Left kidney (tissue), 2 donors: ENCODE data around the gene CYB561D2. TPM values are rescaled to one million over a fixed set of nuclear protein-coding genes. Genes with fewer than 3 reads are reported as not detected.

Experiments
- DNase-seq: peaks from one replicate; pipeline ENCODE4 v3.0.0-alpha.2; 2013
- polyA plus RNA-seq: library from polyadenylated mRNA; unstranded; fragments of 120-200 nt; gene quantifications from one replicate; pipeline ENCODE4 v1.2.1, GENCODE V29; 2013; ENCODE audit not compliant: insufficient read length

Gene CYB561D2
- polyA plus RNA-seq, 1 donor, result 14.1 TPM

- no peak for DNase-seq
Observed at GRCh38 chr3:50359760-50360110, 9.1 kb downstream of the CYB561D2 start.

- DNase-seq, result no peak
Observed at GRCh38 chr3:50364573-50365079, 14.0 kb downstream of the CYB561D2 start.

GRCh38 chr3:50365080-50365841, 14.6 kb downstream of the CYB561D2 start:
- DNase-seq, result no peak

- no peak for DNase-seq
Observed at GRCh38 chr3:50365842-50366220, 15.2 kb downstream of the CYB561D2 start.

GRCh38 chr3:50369012-50369670, 18.5 kb downstream of the CYB561D2 start:
- no peak for DNase-seq

DNA sequence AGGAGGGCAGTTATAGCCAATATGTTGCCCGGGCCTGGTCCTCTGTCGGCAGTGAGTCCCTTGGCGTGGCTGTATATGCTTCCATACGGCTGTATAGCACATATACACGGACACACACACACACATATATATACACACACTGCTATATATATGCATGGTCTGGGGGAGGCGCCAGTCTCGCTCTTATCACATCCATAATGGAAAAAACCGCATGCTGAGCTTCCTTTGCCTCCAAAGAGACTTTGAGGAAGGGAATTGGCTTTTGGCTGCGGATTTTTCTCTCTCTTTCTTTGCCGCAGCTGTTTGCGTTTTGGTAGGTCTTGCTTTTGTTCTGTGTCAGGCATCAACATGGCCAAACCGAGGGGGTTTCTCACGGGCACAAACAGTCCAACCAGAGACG, 19.9 kb downstream of the CYB561D2 start:
- no peak for DNase-seq

DNA sequence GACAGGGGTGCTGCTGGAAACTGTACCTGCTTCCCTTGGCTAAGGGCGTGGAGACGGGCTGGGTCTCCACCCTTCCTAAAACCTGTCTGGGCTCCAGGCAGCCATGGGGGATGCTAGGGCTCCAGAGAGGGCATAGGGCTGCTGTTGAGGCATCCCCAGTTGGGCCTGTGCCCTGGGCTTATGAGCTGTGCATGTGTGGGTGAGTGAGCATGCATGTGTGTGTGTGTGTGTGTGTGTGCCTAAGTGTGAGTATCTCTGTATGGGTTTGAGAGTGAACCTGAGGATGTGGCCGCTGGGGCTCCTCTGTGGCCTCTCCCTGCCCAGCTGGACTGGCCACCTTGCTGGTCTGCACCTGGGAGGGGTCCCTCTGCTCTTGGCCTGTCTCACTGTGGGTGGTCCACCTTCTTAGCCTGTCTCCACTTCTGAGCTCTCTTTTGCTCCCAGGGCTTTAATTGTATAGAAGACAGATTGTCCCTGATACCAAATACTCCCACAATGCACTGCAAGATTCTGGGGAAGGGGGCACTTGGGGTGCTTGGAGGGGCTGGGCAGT, 20.5 kb downstream of the CYB561D2 start:
- no peak for DNase-seq

- DNase-seq, result no peak
Observed at GRCh38 chr3:50372349-50372748, 21.7 kb downstream of the CYB561D2 start.

GRCh38 chr3:50373146-50374051, 22.7 kb downstream of the CYB561D2 start:
- no peak for DNase-seq

DNA sequence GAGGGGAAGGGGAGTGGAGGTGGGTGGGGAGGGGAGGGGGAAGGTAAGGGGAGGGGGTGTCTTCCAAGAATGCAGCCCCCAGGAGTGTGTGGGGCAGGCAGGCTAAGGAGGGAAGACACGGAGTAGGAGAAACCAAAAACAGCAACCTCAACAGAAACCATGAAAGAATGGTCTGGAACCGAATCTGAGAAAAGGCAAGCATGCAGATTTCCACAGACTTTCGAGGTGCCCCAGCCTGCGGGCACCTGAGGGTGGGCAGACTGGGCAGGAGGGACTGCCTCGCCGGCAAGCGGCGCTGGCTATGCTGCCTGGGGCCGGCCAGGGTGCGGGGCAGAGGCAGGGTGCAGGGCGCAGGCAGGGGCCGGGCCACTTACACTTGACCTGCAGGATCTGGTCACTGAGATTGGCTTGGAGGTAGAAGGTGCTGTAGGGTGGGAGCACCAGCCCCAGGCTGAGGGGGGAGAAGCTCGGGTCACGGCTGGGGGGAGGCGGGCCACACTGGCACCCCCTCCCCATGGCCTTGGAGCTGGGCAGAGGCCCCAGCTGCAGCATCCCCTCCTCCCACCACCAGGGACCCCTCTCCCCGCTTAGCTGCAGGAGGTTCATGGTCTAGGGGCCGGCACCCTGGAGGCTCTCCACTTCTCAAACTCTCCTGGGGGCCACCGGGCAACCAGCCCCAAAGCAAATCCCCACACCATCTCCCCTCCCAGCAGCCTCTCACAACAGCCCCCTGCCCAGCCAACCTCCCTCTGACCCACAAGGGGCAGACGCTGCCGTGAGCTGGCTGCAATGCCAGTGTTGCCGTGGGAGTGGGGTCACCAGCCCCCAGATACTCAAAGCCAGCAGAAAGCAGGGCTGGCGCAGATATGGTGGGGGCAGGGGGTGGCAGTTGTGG, 23.9 kb downstream of the CYB561D2 start:
- no peak for DNase-seq

DNA sequence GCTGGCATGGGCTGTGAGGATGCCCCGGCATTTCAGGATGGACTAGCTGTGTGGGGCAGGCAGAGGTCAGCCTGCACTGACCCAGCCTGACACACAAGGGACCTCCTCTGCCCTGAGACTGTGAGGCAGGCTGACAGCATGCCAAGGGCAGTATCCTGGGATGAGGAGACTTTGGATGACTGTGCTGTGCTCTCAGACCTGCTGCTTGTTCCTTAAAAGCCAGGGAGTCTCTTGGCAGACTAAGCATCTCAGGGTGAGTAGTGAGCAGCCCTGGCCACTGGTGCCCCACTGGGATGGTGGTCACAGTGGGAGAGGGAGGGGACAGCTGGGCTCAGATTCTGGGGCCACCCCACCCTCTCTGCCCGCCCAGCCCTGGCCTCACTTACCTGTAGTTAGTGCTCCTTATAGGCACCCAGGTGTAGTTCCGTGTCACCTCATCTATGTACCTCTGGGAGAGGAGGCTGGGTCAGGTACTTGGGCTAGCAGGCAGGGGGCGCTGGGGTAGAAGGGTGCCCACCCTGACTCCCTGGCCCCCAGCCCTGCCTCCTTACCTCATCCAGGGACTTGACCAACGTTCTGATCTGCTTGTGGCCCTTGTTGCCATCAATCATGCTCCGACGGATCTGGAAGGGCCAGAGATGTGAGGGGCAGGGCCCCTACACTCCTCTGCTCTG, 24.7 kb downstream of the CYB561D2 start:
- no peak for DNase-seq

DNA sequence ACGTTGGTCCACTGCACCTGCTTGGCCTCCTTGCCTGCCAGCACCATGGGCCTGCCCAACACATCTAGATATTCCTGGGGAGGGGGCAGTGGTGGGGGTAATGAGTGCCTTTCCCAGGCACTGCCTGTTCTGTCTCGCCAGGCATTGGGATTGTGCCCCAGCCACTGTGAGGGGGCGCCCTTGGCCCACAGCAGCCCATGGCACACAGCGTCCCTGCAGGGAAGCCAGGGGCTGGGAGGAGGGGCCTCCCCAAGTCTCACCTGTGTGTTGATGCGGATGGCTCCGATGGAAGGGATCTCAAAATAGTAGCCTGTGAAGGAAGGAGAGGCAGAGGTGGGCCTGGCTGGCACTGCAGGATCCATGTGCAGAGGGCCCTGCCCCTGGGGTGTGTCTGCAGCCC, 27.4 kb downstream of the CYB561D2 start:
- no peak for DNase-seq

DNA sequence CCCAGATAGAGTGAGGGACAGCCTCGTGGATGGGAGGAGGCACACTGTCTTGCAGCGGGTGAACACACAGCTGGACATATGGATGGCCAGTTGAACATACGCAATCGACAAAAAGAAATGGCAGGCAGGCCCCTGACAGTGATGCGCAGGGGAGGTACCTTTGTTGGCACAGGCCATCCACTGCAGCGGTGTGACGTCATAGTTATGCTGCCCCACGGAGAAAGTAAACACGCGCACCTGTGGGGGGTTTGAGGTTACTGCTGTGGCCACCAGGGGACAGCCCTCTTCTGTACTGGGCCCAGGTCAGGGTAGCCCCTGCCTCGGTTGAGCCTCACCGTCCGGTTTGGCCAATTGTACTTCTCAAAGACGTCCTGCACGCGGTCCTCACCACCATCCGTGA, 28.1 kb downstream of the CYB561D2 start:
- no peak for DNase-seq

- no peak for DNase-seq
Observed at GRCh38 chr3:50380405-50381085, 29.9 kb downstream of the CYB561D2 start.

DNA sequence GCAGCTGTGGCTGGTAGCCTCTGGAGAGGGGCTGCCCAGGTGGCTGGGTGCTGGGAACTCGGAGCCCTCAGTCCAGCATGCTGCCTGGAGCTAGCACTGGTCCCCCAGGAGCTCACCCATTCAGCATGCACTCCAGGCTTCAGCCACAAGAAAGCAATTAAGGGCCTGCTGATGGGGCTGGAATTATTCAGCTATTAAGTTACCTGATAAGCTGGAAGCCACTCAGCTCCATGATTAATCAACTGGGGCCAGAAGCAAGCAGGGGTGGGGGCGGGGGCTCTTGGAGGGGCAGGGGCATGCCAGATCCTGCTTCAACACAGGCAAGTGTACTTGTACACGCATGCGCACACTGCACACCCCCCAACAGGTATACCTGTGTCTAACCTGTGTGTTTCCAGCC, 30.7 kb downstream of the CYB561D2 start:
- DNase-seq, result no peak

GRCh38 chr3:50382722-50383121, 32.1 kb downstream of the CYB561D2 start:
- no peak for DNase-seq

DNA sequence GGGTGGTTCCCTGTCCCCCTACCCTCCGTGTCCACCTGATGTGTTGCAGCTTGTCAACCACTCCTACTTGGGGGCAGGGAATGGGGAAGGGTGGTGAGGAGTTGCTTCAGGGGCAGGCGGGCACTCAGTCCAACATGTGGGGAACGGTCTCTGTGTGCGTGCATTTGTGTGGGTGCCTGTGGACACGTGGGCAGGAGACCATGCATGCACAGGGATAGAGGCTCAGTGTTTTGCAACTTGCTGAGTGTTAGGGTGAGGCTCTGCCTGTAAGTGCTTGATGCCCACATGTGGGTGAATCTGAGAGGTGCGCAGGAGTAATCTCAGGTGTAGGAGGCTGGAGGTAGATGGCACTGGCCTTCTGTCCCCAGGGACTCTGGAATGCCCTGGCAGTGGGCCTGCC, 33.1 kb downstream of the CYB561D2 start:
- no peak for DNase-seq

DNA sequence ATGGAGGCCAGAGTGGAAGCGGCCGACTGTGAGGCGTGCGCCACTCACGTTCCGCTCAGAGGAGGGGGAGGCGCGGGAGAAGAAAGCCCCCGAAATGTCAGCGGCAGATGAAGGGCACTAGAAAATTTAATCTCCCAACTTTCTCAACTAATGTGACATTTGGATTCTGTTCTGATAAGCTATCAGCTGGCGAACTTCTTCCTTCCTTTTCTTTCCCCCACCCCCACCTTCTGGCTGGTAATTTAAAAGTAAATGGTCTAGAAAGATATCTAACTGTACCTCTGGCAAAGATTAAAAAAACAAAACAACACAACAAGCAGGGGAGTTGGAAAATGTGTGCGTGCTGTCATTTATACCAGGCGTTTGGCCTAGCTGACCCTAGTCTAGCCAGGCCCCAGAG, 35.1 kb downstream of the CYB561D2 start:
- no peak for DNase-seq

DNA sequence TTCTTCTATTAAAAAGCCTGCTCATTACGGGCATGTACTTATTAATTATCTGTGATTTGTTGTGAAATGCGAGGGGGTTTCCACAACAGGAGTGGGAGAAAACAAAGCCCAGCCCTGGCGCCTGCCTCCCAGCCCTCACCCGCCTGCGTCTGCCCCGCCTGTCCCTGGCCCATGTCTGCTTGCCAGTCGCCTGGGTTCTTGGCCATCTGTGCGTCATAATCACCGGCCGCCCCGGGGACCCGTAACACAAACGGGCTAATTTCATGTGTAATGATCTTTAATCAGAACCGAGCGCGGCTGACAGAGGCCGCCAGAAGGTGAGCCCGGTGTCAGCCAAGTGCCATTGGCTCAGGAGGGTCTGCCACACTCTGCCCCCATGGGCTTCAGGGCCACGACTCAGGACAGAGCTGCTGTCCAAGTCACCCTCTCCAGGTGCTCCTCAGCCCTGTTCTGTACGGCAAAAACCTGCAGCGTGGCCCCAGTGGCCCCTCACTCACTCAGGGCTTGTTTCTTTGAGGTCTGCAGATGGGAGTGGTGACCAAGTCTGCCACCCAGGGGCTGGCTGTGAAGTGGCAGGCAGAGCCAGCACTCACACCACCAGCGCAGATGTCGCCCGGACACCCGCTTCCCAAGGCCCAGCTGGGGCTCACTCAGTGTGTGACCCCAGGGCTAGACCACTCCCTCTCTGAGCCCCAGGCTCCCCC, 37.5 kb downstream of the CYB561D2 start:
- DNase-seq, result no peak
